IPS-18c (cell line): ENCODE measurements around the gene PRKAR1A.

Experiments
- H3K4me3 ChIP-seq: 2 replicates; pipeline ENCODE4 v1.7.0; 2013; ENCODE audit warnings: low read depth, mild to moderate bottlenecking, low read length, moderate library complexity; ENCODE audit not compliant: insufficient read depth
- H3K9me3 ChIP-seq: one replicate; pipeline ENCODE4 v1.6.1; 2013; ENCODE audit warnings: mild to moderate bottlenecking, low read length, moderate library complexity; ENCODE audit not compliant: control insufficient read depth, insufficient read depth

PRKAR1A gene

GRCh38 chr17:68532826-68533225 lies 20.6 kb downstream of the PRKAR1A start:
- Histone ChIP-seq H3K4me3 (no peak overlapping the region), H3K9me3 (no peaks in the 10 kb centered on the region)

GRCh38 chr17:68533887-68534694 lies 21.9 kb downstream of the PRKAR1A start:
- Histone ChIP-seq H3K9me3 (no peaks in the 10 kb centered on the region), H3K4me3 (no peak overlapping the region)

GRCh38 chr17:68534695-68535088 lies 22.5 kb downstream of the PRKAR1A start:
- H3K4me3 ChIP-seq: no peak overlapping the region
- no peaks in the 10 kb centered on the region for H3K9me3 ChIP-seq

GRCh38 chr17:68535922-68536321 lies 23.7 kb downstream of the PRKAR1A start:
- H3K4me3 ChIP-seq: no peak overlapping the region
- no peaks in the 10 kb centered on the region for H3K9me3 ChIP-seq

- no peak overlapping the region for H3K4me3 ChIP-seq
- H3K9me3 ChIP-seq: no peaks in the 10 kb centered on the region
These were observed 27.6 kb downstream of the PRKAR1A start for GRCh38 chr17:68539548-68540467.

GRCh38 chr17:68540981-68541380 lies 28.8 kb downstream of the PRKAR1A start:
- no peak overlapping the region for H3K4me3 ChIP-seq
- no peaks in the 10 kb centered on the region for H3K9me3 ChIP-seq

GRCh38 chr17:68541816-68542215 lies 29.6 kb downstream of the PRKAR1A start:
- Histone ChIP-seq H3K4me3 (no peak overlapping the region), H3K9me3 (no peaks in the 10 kb centered on the region)

- Histone ChIP-seq H3K4me3 (no peak overlapping the region), H3K9me3 (no peaks in the 10 kb centered on the region)
These were observed 30.7 kb downstream of the PRKAR1A start for GRCh38 chr17:68542698-68543463.

GRCh38 chr17:68544111-68544915 lies 32.1 kb downstream of the PRKAR1A start:
- Histone ChIP-seq H3K9me3 (no peaks in the 10 kb centered on the region), H3K4me3 (no peak overlapping the region)

GRCh38 chr17:68556551-68556950 lies 44.3 kb downstream of the PRKAR1A start:
- Histone ChIP-seq H3K4me3 (no peak overlapping the region), H3K9me3 (peaks cover 4% of the 10 kb centered on the region)

GRCh38 chr17:68559316-68559715 lies 47.1 kb downstream of the PRKAR1A start:
- no peak overlapping the region for H3K4me3 ChIP-seq
- H3K9me3 ChIP-seq: no peaks in the 10 kb centered on the region

GRCh38 chr17:68560966-68561720 lies 48.9 kb downstream of the PRKAR1A start:
- H3K9me3 ChIP-seq: no peaks in the 10 kb centered on the region
- H3K4me3 ChIP-seq: no peak overlapping the region

- Histone ChIP-seq H3K9me3 (no peaks in the 10 kb centered on the region), H3K4me3 (no peak overlapping the region)
These were observed 50.5 kb downstream of the PRKAR1A start for GRCh38 chr17:68562736-68563135.

GRCh38 chr17:68564415-68565111 lies 52.3 kb downstream of the PRKAR1A start:
- Histone ChIP-seq H3K4me3 (no peak overlapping the region), H3K9me3 (no peaks in the 10 kb centered on the region)

- Histone ChIP-seq H3K9me3 (no peaks in the 10 kb centered on the region), H3K4me3 (no peak overlapping the region)
These were observed 53.6 kb downstream of the PRKAR1A start for GRCh38 chr17:68565661-68566441.
